Breast epithelium (tissue), 4 donors: Measurements from ENCODE around the gene NKX2-4. TPM values are rescaled to one million over a fixed set of nuclear protein-coding genes. Genes with fewer than 3 reads are reported as not detected.
"Not testable (repeated sequence)": the region's sequence is repeated elsewhere in the genome, so short reads cannot be mapped to it uniquely, and the experiment has no call there.

Source experiments
- DNase-seq, 2 donors: peaks; one replicate each; pipeline ENCODE4 v3.0.0-alpha.2; 2019; ENCODE audit warnings: low spot score in 2 of 2
- H3K27ac ChIP-seq, 2 donors: fragments of 200-600 bp; sonication (generic) in 1 of 2; one replicate each; pipeline ENCODE4 v1.5.1; 2016 to 2019; ENCODE audit warnings: mild to moderate bottlenecking in 1 of 2
- H3K27me3 ChIP-seq, 2 donors: fragments of 200-600 bp; sonication (generic) in 1 of 2; one replicate each; pipeline versions ENCODE4 v1.5.1 to v1.6.0; 2017 to 2019; ENCODE audit warnings: control low read depth in 1 of 2, mild to moderate bottlenecking in 1 of 2
- H3K36me3 ChIP-seq: fragments of 200-600 bp; one replicate; pipeline ENCODE4 v1.5.1; 2019
- H3K4me1 ChIP-seq, 2 donors: fragments of 200-600 bp; sonication (generic); one replicate each; pipeline ENCODE4 v1.5.1; 2016 to 2019; ENCODE audit warnings: control low read depth in 1 of 2
- H3K4me3 ChIP-seq, 3 donors: fragments of 200-600 bp; sonication (generic); 1 replicate in 2 of 3; 2 replicates in 1 of 3; pipeline ENCODE4 v1.5.1; 2016 to 2019; ENCODE audit warnings: mild to moderate bottlenecking in 3 of 3, moderate library complexity in 2 of 3
- H3K9me3 ChIP-seq, 2 donors: fragments of 200-600 bp; sonication (generic) in 1 of 2; one replicate each; pipeline ENCODE4 v1.5.1; 2016 to 2019; ENCODE audit warnings: control low read depth in 1 of 2
- POLR2A ChIP-seq: fragments of 450-650 bp; IDR thresholded peaks from one replicate; pipeline ENCODE4 v1.6.1; 2016; ENCODE audit warnings: antibody characterized with exemption, mild to moderate bottlenecking, moderate library complexity
- POLR2AphosphoS5 ChIP-seq, 3 donors: sonication (generic); formaldehyde crosslinking; IDR thresholded peaks; one replicate each; pipeline ENCODE4 v1.6.1; 2017; ENCODE audit warnings: antibody characterized with exemption in 3 of 3
- intact Hi-C: fragments of 100-400 bp; cut with DNase I; formaldehyde crosslinking; loops from one replicate; pipeline ENCODE4 v1.15.1; 2023; ENCODE audit warnings: low total_unique reads
- total RNA-seq, 3 donors: library from RNA; depleted of rRNA; stranded (reverse); fragments of >200 nt; gene quantifications; one replicate each; pipeline ENCODE4 v1.1.0, GENCODE V29; 2016
- TF ChIP-seq, protein P1 (sequence below), 3 donors: fragments of 450-650 bp; IDR thresholded peaks; one replicate each; pipeline ENCODE4 v1.5.1; 2016 to 2017; ENCODE audit warnings: antibody characterized with exemption in 3 of 3, mild to moderate bottlenecking in 3 of 3, moderate library complexity in 3 of 3

Gene NKX2-4
- total RNA-seq, 3 donors from 2014 or later: not detected

DNA sequence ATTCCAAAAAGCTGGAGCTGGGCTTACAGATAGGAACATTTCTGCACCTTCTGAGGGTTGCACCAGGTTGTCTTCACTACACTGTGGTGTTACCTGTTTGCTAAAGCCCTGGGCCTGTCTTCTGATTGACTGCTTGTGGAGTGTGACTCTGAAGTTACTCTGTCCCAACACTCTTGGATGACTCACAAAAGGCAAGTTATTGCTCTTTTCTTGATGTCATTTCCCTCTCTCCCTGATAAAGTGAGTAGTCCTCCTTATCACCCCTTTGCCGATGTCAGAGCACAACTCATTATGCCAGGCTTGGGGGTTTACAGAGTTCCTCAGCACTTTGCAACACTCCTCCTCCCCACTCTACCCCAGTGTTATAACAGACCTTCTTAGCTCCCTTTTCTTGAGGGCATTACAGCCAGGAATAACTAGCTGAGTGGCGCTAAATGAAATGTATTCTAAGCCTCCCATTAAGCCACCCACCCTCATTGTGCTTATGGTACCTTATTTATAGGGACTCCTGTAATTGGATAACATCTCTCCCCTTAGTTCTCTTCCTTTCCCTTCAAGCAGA, 36.1 kb upstream of the NKX2-4 start:
- Histone ChIP-seq H3K27ac (no peak overlapping the region), H3K4me1 (no peaks in the 10 kb centered on the region), H3K4me3 (no peak overlapping the region), H3K36me3 (no peaks in the 10 kb centered on the region), H3K9me3 (no peaks in the 10 kb centered on the region), H3K27me3 (peaks cover 0 to 13% of the 10 kb centered on the region in 2 donors)
- intact Hi-C loops: no loop called here
- DNase-seq: no peak
- TF ChIP-seq POLR2AphosphoS5 (IDR thresholded peaks at IDR 0.05) (no peak), POLR2A (no peak)
- TF ChIP-seq, protein P1, sequence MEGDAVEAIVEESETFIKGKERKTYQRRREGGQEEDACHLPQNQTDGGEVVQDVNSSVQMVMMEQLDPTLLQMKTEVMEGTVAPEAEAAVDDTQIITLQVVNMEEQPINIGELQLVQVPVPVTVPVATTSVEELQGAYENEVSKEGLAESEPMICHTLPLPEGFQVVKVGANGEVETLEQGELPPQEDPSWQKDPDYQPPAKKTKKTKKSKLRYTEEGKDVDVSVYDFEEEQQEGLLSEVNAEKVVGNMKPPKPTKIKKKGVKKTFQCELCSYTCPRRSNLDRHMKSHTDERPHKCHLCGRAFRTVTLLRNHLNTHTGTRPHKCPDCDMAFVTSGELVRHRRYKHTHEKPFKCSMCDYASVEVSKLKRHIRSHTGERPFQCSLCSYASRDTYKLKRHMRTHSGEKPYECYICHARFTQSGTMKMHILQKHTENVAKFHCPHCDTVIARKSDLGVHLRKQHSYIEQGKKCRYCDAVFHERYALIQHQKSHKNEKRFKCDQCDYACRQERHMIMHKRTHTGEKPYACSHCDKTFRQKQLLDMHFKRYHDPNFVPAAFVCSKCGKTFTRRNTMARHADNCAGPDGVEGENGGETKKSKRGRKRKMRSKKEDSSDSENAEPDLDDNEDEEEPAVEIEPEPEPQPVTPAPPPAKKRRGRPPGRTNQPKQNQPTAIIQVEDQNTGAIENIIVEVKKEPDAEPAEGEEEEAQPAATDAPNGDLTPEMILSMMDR (IDR thresholded peaks at IDR 0.05): no peak

DNA sequence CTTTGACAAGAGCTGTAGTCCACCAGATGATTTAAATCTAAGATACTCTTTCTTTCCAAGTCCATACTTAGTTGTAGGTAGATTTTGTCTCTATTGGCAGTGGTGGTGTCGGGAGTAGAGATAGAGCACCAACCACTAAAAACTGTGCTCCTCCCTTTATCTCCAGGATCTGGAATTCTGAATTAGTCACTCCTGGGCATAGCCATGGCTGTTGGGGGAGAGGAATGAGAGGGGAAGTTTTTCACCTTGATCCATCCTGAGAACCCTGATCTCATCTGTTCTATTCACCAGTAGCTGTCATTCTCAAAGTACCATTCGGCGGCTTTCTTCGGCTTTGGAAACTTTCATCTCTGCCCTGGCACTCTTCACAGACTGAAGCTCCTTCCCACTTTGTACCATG, 35.6 kb upstream of the NKX2-4 start:
- TF ChIP-seq, protein P1 (IDR thresholded peaks at IDR 0.05): no peak
- no peak for TF ChIP-seq POLR2A
- no peak for TF ChIP-seq POLR2AphosphoS5 (IDR thresholded peaks at IDR 0.05)
- intact Hi-C loops: no loop called here

DNA sequence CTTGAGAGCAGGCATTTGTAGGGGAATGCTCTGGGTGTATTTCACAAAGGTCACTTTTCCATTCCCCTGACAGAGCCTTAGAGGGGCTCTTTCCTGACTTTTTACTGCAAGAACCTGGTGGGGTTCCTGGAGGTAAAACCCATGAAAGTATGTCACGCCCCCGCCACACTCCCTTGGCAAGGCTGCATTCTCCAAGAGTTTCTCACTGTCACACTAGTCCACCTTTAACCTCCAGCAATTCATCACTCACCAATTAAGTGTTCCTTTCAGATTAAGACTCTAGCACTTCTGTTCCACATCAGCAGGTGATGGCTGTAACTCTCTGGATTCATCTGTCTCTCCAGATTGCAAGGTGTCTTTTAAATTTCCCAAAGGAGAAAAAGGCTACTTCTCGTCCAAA, 32.7 kb upstream of the NKX2-4 start:
- Histone ChIP-seq H3K4me1 (no peaks in the 10 kb centered on the region), H3K4me3 (no peak overlapping the region), H3K9me3 (peaks cover 8 to 11% of the 10 kb centered on the region in 2 donors), H3K27ac (no peak overlapping the region), H3K36me3 (no peaks in the 10 kb centered on the region), H3K27me3 (peaks cover 0 to 13% of the 10 kb centered on the region in 2 donors)
- intact Hi-C loops: no loop called here
- TF ChIP-seq, protein P1 (IDR thresholded peaks at IDR 0.05): no peak
- TF ChIP-seq POLR2AphosphoS5 (IDR thresholded peaks at IDR 0.05) (no peak), POLR2A (no peak)
- DNase-seq: no peak

More for the DNA sequence above, 35.6 kb upstream of the NKX2-4 start:
- no peaks in the 10 kb centered on the region for H3K9me3 ChIP-seq
- peaks cover 0 to 13% of the 10 kb centered on the region in 2 donors for H3K27me3 ChIP-seq
- H3K27ac ChIP-seq: no peak overlapping the region
- no peak for DNase-seq
- H3K4me1 ChIP-seq: no peaks in the 10 kb centered on the region
- no peaks in the 10 kb centered on the region for H3K36me3 ChIP-seq
- no peak overlapping the region for H3K4me3 ChIP-seq

DNA sequence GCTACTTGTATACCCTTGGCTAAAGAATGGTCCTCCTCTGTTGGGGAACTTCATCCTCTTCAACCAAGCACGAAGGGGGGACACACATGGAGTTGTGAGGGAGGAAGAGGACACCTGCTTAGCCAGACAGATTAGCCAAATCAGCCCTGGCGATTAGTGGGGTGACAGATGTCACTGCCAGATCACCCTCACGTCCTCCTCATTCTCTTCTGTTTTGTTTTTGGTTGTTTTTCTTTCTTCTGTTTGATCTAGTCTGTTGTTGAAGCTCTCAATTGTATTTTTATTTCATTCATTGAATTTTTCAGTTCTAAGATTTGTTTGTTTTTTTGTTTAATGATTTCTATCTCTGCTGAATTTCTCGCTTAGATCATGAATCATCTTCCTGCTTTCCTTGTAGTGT, 27.5 kb upstream of the NKX2-4 start:
- Histone ChIP-seq H3K4me3 (no peak overlapping the region), H3K4me1 (no peaks in the 10 kb centered on the region), H3K27me3 (no peaks in the 10 kb centered on the region), H3K36me3 (no peaks in the 10 kb centered on the region), H3K9me3 (peaks cover 23 to 48% of the 10 kb centered on the region in 2 donors), H3K27ac (no peak overlapping the region)
- intact Hi-C loops: no loop called here
- TF ChIP-seq POLR2AphosphoS5 (IDR thresholded peaks at IDR 0.05) (no peak), POLR2A (no peak)
- TF ChIP-seq, protein P1 (IDR thresholded peaks at IDR 0.05): no peak
- no peak for DNase-seq

DNA sequence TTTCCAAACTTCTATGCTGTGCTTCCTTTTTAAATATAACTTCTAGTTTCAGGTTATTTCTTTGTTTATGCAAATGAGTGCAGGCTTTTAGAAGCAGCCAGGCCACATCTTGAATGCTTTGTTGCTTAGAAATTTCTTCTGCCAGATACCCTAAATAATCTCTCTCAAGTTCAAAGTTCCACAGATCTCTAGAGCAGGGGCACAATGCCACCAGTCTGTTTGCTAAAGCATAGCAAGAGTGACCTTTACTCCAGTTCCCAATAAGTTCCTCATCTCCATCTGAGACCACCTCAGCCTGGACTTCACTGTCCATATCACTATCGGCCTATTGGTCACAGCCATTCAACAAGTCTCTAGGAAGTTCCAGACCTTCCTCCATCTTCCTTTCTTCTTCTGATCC, 26.4 kb upstream of the NKX2-4 start:
- H3K27me3 ChIP-seq, H3K4me1 ChIP-seq, H3K27ac ChIP-seq, H3K4me3 ChIP-seq, H3K36me3 ChIP-seq, DNase-seq, intact Hi-C loops: not testable (repeated sequence)
- peaks cover 23 to 48% of the 10 kb centered on the region in 2 donors for H3K9me3 ChIP-seq
